NCI-H82 (cell line): ENCODE measurements around the gene TXNIP.
"Not testable (repeated sequence)": the region's sequence is repeated elsewhere in the genome, so short reads cannot be mapped to it uniquely, and the experiment has no call there.

Source experiments
- DNase-seq: peaks from one replicate; lab custom pipeline; 2025; lab: John Stamatoyannopoulos, UW

The TXNIP gene, protein sequence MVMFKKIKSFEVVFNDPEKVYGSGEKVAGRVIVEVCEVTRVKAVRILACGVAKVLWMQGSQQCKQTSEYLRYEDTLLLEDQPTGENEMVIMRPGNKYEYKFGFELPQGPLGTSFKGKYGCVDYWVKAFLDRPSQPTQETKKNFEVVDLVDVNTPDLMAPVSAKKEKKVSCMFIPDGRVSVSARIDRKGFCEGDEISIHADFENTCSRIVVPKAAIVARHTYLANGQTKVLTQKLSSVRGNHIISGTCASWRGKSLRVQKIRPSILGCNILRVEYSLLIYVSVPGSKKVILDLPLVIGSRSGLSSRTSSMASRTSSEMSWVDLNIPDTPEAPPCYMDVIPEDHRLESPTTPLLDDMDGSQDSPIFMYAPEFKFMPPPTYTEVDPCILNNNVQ

DNA sequence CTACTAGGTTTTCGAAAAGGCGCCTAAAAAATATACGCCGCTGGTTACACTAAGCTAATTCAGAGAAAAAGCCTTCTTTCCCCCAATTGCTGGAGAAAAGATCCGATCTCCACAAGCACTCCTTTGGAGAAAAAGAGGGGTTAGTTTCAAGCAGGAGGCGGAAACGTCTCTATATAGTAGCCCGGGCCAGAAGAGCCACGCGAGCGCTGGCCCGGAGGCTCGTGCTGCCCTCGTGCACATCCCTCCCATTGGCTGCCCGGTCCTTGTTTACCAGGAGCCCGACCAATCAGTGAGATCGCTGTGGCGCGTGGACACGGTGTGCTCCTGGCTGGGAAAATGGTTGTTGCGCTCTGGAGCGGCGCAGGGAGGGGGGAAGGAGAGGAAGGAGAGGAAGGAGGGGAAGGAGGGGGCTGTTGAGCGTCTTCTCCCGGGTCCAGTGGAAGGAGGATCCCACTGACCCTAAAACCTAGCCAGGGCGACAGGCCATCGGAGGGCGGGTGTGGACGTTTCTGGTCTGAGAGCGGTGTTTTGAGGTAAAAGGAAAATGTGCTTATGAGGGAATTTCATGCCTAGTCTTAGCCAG is at the start of gene TXNIP:
Gene TXNIP (minus strand): TSS at position 147 of the 583 bp plus-strand sequence. CDS start 313 bp downstream, outside the sequence.
- peak; percentile 99 for DNase-seq

DNA sequence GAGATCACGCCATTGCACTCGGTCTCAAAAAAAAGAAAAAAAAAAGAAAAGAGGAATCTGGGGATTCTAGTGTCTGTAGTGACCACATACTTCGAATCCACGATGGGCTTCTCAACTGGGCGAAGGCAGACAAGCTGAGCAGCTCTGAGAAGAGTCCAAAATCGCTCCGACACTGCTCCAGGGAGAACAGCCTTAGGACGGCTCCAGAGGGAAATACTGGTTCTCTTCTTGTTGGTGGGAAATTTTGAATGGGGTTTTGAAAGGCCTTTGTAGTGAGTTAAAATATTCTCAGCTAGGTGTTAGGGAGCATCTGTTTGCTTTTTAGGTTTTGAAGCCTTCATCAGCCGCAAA is 43.4 kb upstream of the TXNIP start:
- DNase-seq: no peak

DNA sequence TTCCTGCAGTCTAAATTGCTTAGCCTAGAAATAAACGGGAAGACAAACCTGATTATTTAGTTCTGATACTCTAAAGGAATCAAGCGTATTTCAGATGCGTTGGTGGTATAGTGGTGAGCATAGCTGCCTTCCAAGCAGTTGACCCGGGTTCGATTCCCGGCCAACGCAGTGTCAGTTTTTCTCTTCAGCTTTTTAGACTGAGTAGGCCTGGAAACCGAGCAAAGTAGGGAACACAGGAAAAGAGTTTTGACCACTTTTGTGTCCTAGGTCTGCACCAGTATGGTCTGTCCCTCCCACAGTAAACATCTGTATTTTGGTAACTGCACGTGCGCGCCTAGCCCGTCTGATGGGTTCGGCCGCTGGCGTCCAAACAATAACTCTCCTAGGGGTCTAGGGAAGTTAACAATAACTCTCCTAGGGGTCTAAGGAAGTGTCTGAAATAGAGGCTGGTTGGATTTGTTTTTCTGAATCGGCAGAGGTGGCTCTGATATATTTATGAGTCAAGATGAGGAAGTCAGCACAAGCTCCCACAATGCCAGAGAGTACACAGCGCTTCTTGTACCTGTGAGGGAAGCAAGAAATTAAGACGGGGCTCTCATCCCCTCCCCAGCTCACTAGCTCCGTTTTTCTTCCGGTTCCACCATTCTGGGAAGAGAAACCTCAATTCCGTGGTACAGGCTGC is 40.7 kb upstream of the TXNIP start:
- DNase-seq: peak; percentile 96

DNA sequence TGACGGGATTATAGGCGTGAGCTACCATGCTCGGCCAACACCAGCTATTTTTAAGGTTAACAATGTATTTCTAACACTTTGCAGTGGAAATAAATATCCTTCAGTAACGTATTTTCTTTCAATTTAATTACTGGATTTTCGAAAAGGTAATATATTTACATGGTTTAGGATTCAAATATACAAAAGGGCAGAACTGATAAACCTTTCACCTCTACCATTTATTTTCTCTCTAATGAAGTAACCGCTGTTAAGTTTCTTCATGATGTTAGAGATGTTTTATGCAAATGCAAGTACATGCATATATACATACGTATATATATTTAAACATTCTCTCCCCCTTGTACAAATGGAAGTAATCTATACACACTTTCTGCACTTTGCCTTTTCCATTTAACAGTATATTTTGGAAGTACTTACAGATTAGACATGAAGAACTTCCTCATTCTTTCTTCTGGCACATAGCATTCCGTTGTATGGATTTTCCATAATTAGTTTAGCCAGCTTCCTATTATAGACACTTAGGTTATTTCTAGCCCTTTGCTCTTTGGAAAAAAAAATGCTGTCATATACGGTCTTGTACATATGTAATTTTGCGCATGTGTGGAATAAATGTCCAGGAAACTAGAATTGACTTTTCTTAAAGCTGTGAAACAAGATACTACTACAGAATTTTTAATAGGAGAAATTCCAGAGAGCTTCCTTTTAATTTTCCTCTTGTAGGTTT is 40.0 kb upstream of the TXNIP start:
- DNase-seq: no peak

DNA sequence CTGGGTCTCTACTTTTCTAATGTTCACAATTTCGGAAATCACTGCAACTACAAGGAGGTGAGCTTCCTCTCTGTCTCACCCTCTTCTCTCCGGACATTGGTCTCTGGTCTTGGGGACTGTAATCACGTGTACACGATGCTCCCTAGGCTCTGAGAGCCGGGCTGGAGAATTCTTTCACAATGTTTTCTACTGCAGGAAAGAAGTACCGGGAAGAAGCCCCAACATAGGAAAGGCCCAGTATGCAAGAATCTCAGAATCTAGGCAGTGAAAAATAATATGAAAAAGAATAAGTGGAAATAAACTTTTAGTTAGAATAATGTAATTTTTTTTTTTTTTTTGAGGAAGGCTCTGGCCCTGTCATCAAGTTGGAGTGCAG is 38.7 kb upstream of the TXNIP start:
- peak; percentile 67 for DNase-seq

DNA sequence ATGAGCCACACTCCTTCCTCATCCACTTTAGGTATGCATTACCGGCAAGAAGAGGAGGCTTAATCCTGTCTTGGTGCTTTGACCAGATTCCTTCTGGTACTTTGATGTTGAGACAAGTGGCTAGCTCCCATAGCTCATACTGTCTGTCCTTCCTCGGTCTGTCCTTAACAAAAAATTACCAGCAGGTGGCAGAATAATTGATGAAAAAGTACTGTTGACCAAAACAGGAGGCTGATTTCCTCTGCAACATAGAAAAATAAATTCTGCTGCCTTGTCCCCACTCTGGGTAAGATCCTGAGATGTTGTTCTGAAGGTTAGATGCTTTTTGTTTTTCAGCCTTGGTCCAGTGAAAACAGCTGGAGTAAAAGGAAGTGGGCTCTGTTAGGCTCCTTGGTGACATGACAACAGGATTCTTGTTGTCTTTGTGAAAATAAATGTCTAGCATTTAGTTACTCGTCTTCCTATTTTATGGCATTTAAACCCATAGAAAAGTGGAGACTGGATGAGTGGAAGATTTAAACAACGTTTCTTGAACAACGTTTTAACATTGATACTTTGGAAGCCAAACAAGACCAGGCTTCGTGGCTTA is 36.3 kb upstream of the TXNIP start:
- peak; percentile 71 for DNase-seq

DNA sequence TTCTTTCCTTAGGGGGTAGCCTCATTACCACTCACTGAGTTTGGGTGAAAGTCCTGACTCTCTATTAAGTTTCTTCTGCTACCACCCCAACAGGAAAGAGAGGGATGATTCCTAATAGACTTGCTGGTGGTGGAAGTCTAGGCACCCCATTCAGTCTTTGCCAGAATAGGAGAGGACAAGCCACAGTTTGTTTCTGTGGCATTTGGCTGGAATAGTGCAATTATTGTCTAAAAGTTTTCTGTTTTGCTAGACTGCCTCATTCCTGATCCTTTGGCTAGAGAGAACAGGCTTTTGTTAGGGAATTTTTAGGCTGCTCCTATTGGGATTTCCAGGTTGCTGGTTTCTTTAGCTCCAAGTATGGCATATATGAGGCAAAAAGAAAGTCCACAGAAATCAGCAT is 35.1 kb upstream of the TXNIP start:
- DNase-seq: no peak

DNA sequence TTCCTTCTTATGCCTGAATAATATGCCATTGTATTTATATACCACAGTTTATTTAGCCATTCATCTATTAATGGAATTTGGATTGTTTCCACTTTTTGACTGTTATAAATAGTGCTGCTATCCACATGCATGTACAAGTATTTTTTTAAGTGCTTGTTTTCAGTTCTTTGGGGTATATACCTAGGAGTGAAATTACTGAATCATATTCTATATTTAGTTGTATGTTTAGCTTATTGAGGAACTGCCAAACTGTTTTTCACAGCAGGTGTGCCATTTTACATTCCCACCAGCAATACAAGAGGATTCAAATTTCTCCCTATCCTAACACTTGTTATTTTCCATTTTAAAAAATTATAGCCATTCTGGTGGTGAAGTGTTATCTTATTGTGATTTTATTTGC is 32.7 kb upstream of the TXNIP start:
- DNase-seq: no peak

DNA sequence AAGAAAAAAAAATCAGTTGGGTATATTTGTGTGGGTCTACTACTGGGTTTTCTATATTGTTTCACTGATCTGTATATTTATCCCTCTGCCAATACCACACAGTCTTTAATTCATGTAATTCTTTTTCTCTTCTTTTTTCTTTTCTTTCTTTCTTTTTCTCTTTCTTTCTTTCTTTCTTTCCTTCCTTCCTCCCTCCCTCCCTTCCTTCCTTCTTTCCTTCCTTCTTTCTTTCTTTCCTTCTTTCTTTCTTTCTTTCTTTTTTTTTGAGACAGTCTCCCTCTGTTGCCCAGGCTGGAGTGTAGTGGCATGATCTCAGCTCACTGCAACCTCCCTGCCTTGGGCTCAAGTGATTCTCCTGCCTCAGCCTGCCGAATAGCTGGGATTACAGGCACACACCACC is 30.3 kb upstream of the TXNIP start:
- not testable (repeated sequence) for DNase-seq

DNA sequence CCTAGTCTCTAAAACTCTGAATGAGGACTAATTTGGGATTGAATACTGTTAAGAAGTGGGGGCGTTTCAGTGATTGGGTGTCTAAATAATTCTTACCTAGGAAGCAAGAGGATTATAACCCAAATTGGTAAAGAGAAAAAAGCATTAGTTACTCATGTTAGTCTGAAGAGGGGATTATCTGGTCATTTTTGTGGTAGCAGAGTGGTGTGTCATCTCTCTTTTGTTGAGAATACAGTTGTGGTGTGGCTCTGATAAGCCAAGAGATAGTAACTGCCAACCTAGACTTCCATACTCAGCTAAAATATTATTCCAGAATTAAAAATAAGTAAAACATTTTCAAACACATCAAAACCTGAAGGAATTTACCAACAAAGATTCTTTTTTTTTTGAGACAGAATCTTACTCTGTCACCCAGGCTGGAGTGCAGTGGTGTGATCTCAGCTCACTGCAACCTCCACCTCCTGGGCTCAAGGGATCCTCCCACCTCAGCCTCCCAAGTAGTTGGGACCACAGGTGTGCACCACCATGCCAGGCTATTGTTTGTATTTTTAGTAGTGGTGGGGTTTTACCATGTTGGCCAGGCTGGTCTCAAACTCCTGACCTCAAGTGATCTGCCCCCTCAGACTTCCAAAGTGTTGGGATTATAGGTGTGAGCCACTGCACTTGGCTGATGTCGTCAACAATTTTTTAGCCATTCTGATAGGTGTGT is 29.6 kb upstream of the TXNIP start:
- DNase-seq: not testable (repeated sequence)

DNA sequence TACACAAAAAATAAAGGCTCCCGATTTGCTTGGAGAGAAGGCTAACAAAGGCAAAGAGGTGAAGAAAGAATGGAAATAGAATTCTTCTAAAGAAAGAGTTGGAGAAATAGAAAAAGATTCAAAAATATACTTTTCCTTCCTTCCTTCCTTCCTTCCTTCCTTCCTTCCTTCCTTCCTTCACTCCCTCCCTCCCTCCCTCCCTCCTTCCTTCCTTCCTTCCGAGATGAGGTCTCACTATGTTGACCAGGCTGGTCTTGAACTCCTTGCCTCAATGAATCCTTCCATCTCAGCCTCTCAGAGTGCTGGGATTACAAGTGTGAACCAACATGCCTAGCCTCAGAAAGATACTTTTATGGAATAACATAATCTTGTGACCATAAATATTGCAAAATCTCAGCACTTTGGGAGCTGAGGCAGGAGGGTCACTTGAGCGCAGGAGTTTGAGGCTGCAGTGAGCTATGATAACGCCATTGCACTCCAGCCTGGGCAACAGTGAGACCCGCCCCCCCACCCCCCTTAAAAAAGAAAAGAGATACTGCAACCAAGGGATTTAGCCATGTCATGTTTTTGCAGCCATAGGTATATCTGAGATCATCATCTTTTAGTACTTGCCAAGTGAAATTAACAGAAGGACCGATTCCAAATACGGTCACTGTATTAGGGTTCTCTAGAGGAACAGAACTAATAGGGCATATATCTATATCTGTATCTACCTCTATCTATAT is 26.2 kb upstream of the TXNIP start:
- no peak for DNase-seq

DNA sequence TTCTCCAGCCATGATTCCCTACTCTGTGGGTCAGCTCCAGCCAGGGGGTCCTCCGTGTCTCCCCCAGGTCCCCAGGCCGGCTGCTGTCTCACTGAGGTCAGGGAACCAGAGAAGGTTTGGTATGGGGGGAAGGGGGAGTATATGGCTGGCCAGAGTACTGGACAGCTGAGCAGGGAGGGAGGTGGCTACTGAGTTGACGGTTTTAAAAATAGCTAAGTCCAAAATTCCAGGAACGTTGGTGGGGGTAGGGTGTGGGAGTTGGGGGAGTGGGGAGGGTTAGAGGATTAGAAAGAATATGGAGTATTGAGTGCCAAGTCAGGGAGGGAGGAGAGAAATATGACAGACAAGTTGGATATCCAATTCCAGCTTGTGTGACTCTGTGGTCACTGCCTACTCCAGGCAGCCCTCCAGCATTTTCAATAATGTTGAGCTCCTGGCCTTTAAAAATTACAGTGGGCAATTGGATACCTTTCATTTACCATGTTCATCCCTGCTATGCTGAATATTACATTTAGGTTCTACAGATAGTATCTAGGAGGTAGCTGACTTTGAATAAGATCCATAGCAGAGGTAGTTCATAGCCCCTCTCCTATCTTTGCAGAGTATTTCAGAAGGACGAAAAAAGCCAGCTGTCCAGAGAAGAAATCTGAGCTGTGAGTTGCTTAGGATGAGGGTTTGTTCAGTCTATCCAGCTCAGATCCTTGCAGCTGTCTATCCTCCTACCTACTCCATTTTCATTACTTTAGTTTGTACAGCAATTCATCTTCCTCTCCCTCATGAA is 25.4 kb upstream of the TXNIP start, which contains the start of gene HJV:
Gene HJV (minus strand): TSS at position 114 of the 781 bp plus-strand sequence. CDS start 1,504 bp downstream, outside the sequence.
- DNase-seq: no peak

DNA sequence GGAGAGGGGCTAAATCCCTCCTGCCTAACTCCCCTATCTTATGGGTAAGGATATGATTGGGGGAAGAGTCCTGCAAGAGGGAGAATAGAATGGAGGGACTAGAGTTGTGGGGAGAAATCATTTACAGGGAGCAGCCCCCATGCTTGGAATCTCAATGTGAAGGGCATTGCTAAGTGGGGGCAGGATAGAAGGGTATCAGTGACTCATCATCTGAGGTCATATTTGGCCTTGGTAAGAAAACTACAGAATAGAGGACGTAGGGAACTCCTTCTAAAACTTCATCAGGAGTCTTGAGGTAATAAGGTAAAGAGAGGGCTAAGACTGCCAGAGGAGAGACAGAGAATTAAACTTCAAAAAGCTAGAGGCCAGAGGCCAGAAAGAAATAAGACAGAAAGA is 24.7 kb upstream of the TXNIP start:
- no peak for DNase-seq

DNA sequence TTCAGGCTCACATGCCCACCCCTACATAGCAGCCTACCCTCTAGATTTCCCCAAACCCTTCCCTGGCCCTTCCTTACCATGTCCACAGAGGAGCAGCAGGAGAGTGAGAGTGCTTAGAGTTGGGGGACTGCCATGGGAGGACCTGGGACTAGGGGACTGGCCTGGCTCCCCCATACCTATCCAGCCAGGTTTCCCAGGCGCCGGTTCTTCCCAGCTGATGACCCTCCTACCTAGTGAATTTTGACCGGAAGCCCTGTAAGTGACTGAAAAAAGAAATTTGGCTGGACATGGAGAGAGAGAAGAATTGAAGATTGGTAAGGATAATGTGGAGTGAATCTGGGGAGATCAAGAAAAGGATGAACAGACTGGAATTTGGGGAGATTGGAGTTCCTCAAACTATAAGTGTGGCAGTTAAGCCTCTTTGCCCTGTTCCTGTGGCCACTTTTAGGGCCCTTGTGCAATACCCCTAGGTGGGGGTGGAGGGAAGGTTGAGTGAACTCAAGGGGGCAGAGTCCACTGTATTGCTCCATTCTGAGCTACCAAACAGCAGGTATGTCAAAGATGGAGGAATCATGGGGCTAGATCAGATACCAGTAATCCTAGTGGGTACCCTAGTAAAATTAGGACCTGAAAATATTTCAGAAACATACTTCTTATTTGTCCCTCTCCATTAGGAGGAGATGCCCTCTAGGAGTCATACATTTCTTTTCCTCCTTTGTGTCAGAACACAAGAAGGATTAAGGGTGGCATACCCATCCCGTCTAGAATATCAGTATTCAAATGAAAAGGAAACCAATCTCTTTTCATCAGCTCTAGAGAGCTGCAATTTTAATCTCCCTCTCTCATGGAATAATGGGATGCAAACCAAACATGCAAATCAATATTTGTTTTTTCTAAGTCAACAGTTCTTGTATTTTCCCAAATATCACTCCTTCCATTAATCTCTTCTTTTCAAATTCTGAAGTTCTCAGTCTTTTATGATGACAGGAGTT is 24.0 kb upstream of the TXNIP start:
- no peak for DNase-seq

DNA sequence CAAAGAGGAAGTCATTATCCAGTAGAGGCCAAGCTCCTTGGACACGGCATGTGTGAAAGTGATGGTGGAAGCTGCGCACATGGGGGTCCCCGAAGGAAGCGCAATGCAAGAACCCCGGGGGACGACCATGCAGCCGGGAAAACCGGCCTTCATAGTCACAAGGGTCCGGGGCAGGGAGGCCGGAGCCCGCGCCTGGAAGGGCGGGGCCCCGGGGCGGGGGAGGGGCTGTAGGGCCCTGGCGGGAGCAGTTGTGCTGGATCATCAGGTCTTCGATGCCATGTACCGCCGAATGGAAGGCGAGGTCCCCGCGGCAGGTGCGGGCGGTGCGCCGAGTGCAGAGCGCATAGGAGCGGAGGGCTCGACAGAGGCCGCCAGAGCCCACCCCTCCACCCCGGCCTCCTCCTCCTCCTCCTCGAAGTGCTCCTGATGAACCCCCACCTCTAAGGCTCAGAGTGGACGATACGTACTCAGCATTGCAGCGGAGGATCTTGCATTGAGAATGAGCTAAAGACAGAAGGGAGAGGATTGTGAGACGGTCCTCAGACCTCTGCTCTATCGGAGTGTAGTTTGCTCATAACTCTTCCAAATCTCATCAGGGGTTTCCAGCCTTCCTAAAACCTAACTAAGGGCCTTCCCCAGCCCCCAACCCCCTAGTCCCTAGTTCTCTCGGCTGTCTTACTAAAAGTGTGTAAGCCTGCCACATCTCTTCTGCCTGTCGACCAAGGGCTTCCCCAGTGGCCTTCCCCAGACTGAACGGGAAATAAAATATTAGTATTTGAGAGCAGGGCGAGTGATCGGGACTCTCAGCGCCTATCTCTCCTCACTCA is 23.1 kb upstream of the TXNIP start:
- no peak for DNase-seq

DNA sequence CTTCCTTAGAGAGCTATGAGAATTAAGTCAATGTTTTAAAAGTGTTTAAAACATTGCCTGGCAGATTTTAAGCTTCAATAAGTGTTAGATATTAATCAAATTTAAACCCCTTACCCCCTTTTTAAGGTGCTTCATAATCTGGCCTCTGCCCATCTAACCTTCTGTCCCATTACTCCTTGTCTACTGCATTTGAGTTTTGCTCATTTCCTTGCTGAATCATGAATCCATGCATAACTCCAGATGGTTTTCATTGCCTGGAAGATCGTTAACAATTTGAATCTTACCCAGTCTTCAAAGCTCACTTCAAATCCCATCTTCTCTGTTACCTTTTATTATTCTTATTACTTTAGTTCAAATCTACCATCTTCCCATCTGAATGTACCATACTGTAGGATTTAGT is 20.5 kb upstream of the TXNIP start:
- no peak for DNase-seq

DNA sequence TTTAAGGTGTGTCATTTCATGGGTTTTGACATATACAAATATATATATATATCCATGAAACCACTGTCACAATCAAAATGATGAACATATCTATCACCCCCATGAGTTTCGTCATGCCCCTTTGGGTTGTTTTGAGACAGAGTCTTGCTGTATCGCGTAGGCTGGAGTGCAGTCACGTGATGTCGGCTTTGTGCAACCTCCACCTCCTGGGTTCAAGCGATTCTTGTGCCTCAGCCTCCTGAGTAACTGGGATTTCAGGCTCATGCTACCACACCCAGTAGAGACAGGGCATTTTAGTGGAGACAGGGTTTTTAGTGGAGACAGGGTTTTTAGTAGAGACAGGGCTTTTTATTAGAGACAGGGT is 17.2 kb upstream of the TXNIP start:
- DNase-seq: no peak
